HG02943 (cell line): ENCODE results near the gene LRRIQ4.

ENCODE experiments used
- ATAC-seq: cut with Tn5 transposase; IDR thresholded peaks from one replicate; pipeline ENCODE4 v1.9.1; 2021; ENCODE audit warnings: mild to moderate bottlenecking, low read depth, moderate library complexity; ENCODE audit not compliant: unreplicated experiment

LRRIQ4 gene

GRCh38 chr3:169812332-169813235, at the start of gene LRRIQ4, which contains the start of gene LRRC34:
TSS of gene LRRIQ4 (plus strand) at chr3:169812870. CDS start at chr3:169821922, 9,052 bp downstream.
TSS of gene LRRC34 (minus strand) at chr3:169812904. CDS start at chr3:169812548, 356 bp downstream.
- ATAC-seq: peak; percentile 59

- peak; percentile 42 for ATAC-seq
These were observed 48.3 kb upstream of the LRRIQ4 start for GRCh38 chr3:169764312-169764881.

- ATAC-seq: peak; percentile 69
These were observed 47.6 kb upstream of the LRRIQ4 start, which contains the start of gene TERC for GRCh38 chr3:169764882-169765612. TSS of gene TERC (minus strand) at chr3:169765060.

GRCh38 chr3:169769287-169770181, 43.1 kb upstream of the LRRIQ4 start, which contains the start of gene ACTRT3:
TSS of gene ACTRT3 (minus strand) at chr3:169769561. CDS start at chr3:169769520, 41 bp downstream.
- no peak for ATAC-seq

- no peak for ATAC-seq
These were observed 41.0 kb upstream of the LRRIQ4 start for GRCh38 chr3:169771497-169772304.

- ATAC-seq: peak; percentile 22
These were observed 40.3 kb upstream of the LRRIQ4 start for GRCh38 chr3:169772305-169772896.

GRCh38 chr3:169772897-169773816, 39.5 kb upstream of the LRRIQ4 start, which contains the start of gene MYNN:
TSS of gene MYNN (plus strand) at chr3:169773396. CDS start at chr3:169774296, 900 bp downstream.
- ATAC-seq: peak; percentile 80

- ATAC-seq: no peak
These were observed 38.5 kb upstream of the LRRIQ4 start for GRCh38 chr3:169774186-169774585.

- ATAC-seq: no peak
These were observed 34.8 kb upstream of the LRRIQ4 start for GRCh38 chr3:169777822-169778221.

- no peak for ATAC-seq
These were observed 31.9 kb upstream of the LRRIQ4 start for GRCh38 chr3:169780742-169781141.

- no peak for ATAC-seq
These were observed 31.3 kb upstream of the LRRIQ4 start for GRCh38 chr3:169781209-169781855.

GRCh38 chr3:169787120-169787519, 25.6 kb upstream of the LRRIQ4 start:
- ATAC-seq: no peak

GRCh38 chr3:169787791-169788190, 24.9 kb upstream of the LRRIQ4 start:
- no peak for ATAC-seq

- ATAC-seq: no peak
These were observed 22.5 kb upstream of the LRRIQ4 start for GRCh38 chr3:169790219-169790618.

- ATAC-seq: no peak
These were observed 21.8 kb upstream of the LRRIQ4 start for GRCh38 chr3:169790687-169791429.

- no peak for ATAC-seq
These were observed 20.3 kb upstream of the LRRIQ4 start for GRCh38 chr3:169792359-169792758.
